GM10266 (cell line): Measurements from ENCODE around the gene MAPKAPK2.

Experiments
- DNase-seq: peaks from one replicate; pipeline ENCODE4 v3.0.0; 2012; ENCODE audit errors: extremely low spot score
- CTCF ChIP-seq: IDR thresholded peaks from 2 replicates; pipeline ENCODE4 v1.5.1; 2012; ENCODE audit warnings: mild to moderate bottlenecking, low read depth; ENCODE audit not compliant: control insufficient read depth, insufficient read depth; ENCODE audit errors: missing control alignments

Gene MAPKAPK2

GRCh38 chr1:206729050-206729449, 44.3 kb downstream of the MAPKAPK2 start:
- TF ChIP-seq CTCF, result no peak

GRCh38 chr1:206729507-206729906, 44.8 kb downstream of the MAPKAPK2 start:
- no peak for DNase-seq

More at GRCh38 chr1:206729050-206729449, 44.3 kb downstream of the MAPKAPK2 start:
- DNase-seq, result no peak

GRCh38 chr1:206732508-206732907, 47.8 kb downstream of the MAPKAPK2 start:
- no peak for DNase-seq
- TF ChIP-seq CTCF, result no peak

More at GRCh38 chr1:206729507-206729906, 44.8 kb downstream of the MAPKAPK2 start:
- no peak for TF ChIP-seq CTCF

DNA sequence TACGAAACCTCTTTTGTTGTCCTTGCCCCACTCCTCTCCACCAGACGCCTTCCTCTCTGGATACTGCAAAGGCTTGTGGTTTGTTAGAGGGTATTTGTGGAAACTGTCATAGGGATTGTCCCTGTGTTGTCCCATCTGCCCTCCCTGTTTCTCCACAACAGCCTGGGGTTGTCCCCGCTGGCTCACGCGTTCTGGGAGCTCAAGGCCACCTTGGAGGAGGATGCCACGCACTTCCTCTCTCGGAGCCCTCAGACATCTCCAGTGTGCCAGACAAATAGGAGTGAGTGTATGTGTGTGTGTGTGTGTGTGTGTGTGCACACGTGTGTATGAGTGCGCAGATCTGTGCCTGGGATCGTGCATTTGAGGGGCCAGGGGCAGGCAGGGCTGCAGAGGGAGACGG, 48.3 kb downstream of the MAPKAPK2 start:
- no peak for DNase-seq
- no peak for TF ChIP-seq CTCF

GRCh38 chr1:206734499-206735142, 49.9 kb downstream of the MAPKAPK2 start:
- peak; percentile 82 for TF ChIP-seq CTCF
- DNase-seq, result peak; percentile 67

GRCh38 chr1:206735553-206736031, 50.9 kb downstream of the MAPKAPK2 start:
- DNase-seq, result no peak
- TF ChIP-seq CTCF, result no peak
